Loucy (cell line): ENCODE results near the gene SPDEF.

Source experiments
- H2AFZ ChIP-seq: fragments of 200-600 bp; sonication (generic); 2 replicates; pipeline ENCODE4 v1.6.0; 2016; ENCODE audit warnings: antibody characterized with exemption, mild to moderate bottlenecking, low read length, moderate library complexity
- H3F3A ChIP-seq: fragments of 200-600 bp; 2 replicates; pipeline ENCODE4 v1.6.0; 2016; ENCODE audit warnings: antibody characterized with exemption, low read depth, mild to moderate bottlenecking
- H3K27me3 ChIP-seq: fragments of 200-600 bp; sonication (generic); 2 replicates; pipeline ENCODE4 v1.6.1; 2014; ENCODE audit warnings: low read length, mild to moderate bottlenecking; ENCODE audit not compliant: insufficient read depth, poor library complexity, severe bottlenecking
- H3K36me3 ChIP-seq: fragments of 200-600 bp; sonication (generic); 2 replicates; pipeline ENCODE4 v1.6.1; 2016; ENCODE audit warnings: low read length; ENCODE audit not compliant: insufficient read depth
- H3K4me1 ChIP-seq: fragments of 200-600 bp; sonication (generic); 2 replicates; pipeline ENCODE4 v1.5.1; 2014; ENCODE audit warnings: low read length, mild to moderate bottlenecking; ENCODE audit not compliant: insufficient read depth, poor library complexity, severe bottlenecking
- H3K4me2 ChIP-seq: fragments of 200-600 bp; sonication (generic); 2 replicates; pipeline ENCODE4 v1.6.0; 2014; ENCODE audit warnings: antibody characterized with exemption, low read length, low read depth, mild to moderate bottlenecking; ENCODE audit not compliant: poor library complexity, severe bottlenecking
- H3K4me3 ChIP-seq: fragments of 200-600 bp; sonication (generic); 2 replicates; pipeline ENCODE4 v1.5.1; 2014; ENCODE audit warnings: low read length, mild to moderate bottlenecking, mixed read lengths; ENCODE audit not compliant: poor library complexity, severe bottlenecking
- H3K79me2 ChIP-seq: fragments of 200-600 bp; sonication (generic); 2 replicates; pipeline ENCODE4 v1.6.1; 2014; ENCODE audit warnings: low read length; ENCODE audit not compliant: insufficient read depth
- H3K9ac ChIP-seq: fragments of 200-600 bp; sonication (generic); 2 replicates; pipeline ENCODE4 v1.6.0; 2014; ENCODE audit warnings: mild to moderate bottlenecking, low read depth, low read length, moderate library complexity; ENCODE audit not compliant: poor library complexity, severe bottlenecking
- H3K9me2 ChIP-seq: fragments of 200-600 bp; sonication (generic); replicated peaks from 2 replicates; pipeline ENCODE4 v1.6.1; 2016; ENCODE audit warnings: low read depth, low read length, mixed read lengths
- H3K9me3 ChIP-seq: fragments of 200-600 bp; sonication (generic); 2 replicates; pipeline ENCODE4 v1.6.1; 2014; ENCODE audit warnings: mild to moderate bottlenecking, antibody characterized with exemption, low read length, low read depth; ENCODE audit not compliant: insufficient read depth
- H4K20me1 ChIP-seq: fragments of 200-600 bp; sonication (generic); 2 replicates; pipeline ENCODE4 v1.6.0; 2014; ENCODE audit warnings: antibody characterized with exemption, low read length, mild to moderate bottlenecking; ENCODE audit not compliant: insufficient read depth, poor library complexity, severe bottlenecking
- CTCF ChIP-seq: fragments of 200-600 bp; sonication (generic); conservative IDR thresholded peaks from 2 replicates; pipeline ENCODE4 v1.5.1; 2014; ENCODE audit warnings: mild to moderate bottlenecking, antibody characterized with exemption, low read length
- EZH2phosphoT487 ChIP-seq: fragments of 200-600 bp; IDR thresholded peaks from 2 replicates; pipeline ENCODE4 v1.6.1; 2018; ENCODE audit warnings: antibody characterized with exemption, mild to moderate bottlenecking, moderate library complexity, borderline replicate concordance

Gene SPDEF

GRCh38 chr6:34589691-34590090 is 33.6 kb upstream of the SPDEF start:
- Histone ChIP-seq H3K79me2 (peaks cover 25% of the 10 kb centered on the region; the same call in 1 of the 2 replicates), H3K4me3 (no peak overlapping the region), H3K4me2 (no peak overlapping the region), H3K4me1 (no peaks in the 10 kb centered on the region), H3K9me3 (no peaks in the 10 kb centered on the region), H3F3A (no peaks in the 10 kb centered on the region), H4K20me1 (no peaks in the 10 kb centered on the region), H3K9me2 (no peaks in the 10 kb centered on the region), H3K27me3 (no peaks in the 10 kb centered on the region), H3K36me3 (peaks cover 38% of the 10 kb centered on the region; the same call in 1 of the 2 replicates), H2AFZ (no peak overlapping the region), H3K9ac (no peak overlapping the region)
- TF ChIP-seq CTCF (no peak), EZH2phosphoT487 (no peak)

DNA sequence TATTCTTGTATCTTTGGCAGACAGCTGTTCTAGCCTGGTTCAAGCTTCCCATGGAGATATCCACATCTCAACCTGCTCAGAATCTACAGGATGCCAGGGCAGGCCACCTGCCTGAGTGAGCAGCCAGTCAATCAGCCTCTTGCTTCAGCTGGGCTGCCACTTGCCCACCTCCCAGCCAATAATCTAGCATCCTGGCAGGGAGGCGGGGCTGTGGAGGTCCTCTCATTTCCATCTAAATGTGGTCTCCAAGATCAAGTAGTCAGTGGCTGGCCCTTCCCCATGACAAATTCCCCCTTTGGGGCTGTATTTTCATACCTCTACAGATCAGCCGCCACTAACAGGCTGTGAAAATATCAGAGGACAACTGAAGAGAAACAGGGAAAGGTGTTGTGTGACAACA is 33.0 kb upstream of the SPDEF start:
- Histone ChIP-seq H3K9me2 (no peaks in the 10 kb centered on the region), H3K79me2 (peaks cover 21% of the 10 kb centered on the region; the same call in 1 of the 2 replicates), H2AFZ (no peak overlapping the region), H3K9ac (no peak overlapping the region), H3K36me3 (peaks cover 38% of the 10 kb centered on the region; the same call in 1 of the 2 replicates), H3K27me3 (no peaks in the 10 kb centered on the region), H3K4me2 (no peak overlapping the region), H3K4me3 (no peak overlapping the region), H4K20me1 (no peaks in the 10 kb centered on the region), H3K9me3 (no peaks in the 10 kb centered on the region), H3F3A (no peaks in the 10 kb centered on the region), H3K4me1 (no peaks in the 10 kb centered on the region)
- no peak for TF ChIP-seq CTCF
- TF ChIP-seq EZH2phosphoT487 = no peak

- H3K27me3 ChIP-seq = no peaks in the 10 kb centered on the region
- no peak overlapping the region for H3K4me3 ChIP-seq
- H4K20me1 ChIP-seq = no peaks in the 10 kb centered on the region
- no peak overlapping the region for H3K9ac ChIP-seq
- no peaks in the 10 kb centered on the region for H3K9me2 ChIP-seq
- no peak for TF ChIP-seq EZH2phosphoT487
- no peak for TF ChIP-seq CTCF
- peaks cover 16% of the 10 kb centered on the region; the same call in 1 of the 2 replicates for H3K79me2 ChIP-seq
- H3K4me2 ChIP-seq = no peak overlapping the region
- H3K4me1 ChIP-seq = no peaks in the 10 kb centered on the region
- no peak overlapping the region for H2AFZ ChIP-seq
- no peaks in the 10 kb centered on the region for H3K9me3 ChIP-seq
- no peaks in the 10 kb centered on the region for H3F3A ChIP-seq
- peaks cover 38% of the 10 kb centered on the region; the same call in 1 of the 2 replicates for H3K36me3 ChIP-seq
Observed at GRCh38 chr6:34587851-34588250, 31.7 kb upstream of the SPDEF start.
